Parathyroid adenoma (tissue), 2 donors: ENCODE data around the gene PRRC1.

ENCODE experiments used
- H2AFZ ChIP-seq: fragments of 300-600 bp; sonication (generic); one replicate; pipeline ENCODE4 v1.7.0; 2017; ENCODE audit warnings: antibody characterized with exemption, mild to moderate bottlenecking
- H3K27ac ChIP-seq: fragments of 300-600 bp; sonication (generic); one replicate; pipeline ENCODE4 v1.7.0; 2017
- H3K27me3 ChIP-seq: fragments of 300-600 bp; sonication (generic); one replicate; pipeline ENCODE4 v1.7.0; 2017; ENCODE audit warnings: low read length; ENCODE audit not compliant: control insufficient read depth, insufficient read depth
- H3K36me3 ChIP-seq: fragments of 300-600 bp; sonication (generic); one replicate; pipeline ENCODE4 v1.7.0; 2017; ENCODE audit warnings: low read length; ENCODE audit not compliant: control insufficient read depth, insufficient read depth
- H3K4me1 ChIP-seq: fragments of 300-600 bp; sonication (generic); one replicate; pipeline ENCODE4 v1.7.0; 2017; ENCODE audit warnings: control low read depth
- H3K4me2 ChIP-seq: fragments of 300-600 bp; sonication (generic); one replicate; pipeline ENCODE4 v1.7.0; 2017; ENCODE audit warnings: low read length
- H3K4me3 ChIP-seq: fragments of 300-600 bp; sonication (generic); one replicate; pipeline ENCODE4 v1.7.0; 2017; ENCODE audit warnings: low read depth, low read length
- H3K79me2 ChIP-seq: fragments of 300-600 bp; sonication (generic); one replicate; pipeline ENCODE4 v1.7.0; 2017; ENCODE audit warnings: control low read depth
- H3K9ac ChIP-seq: fragments of 300-600 bp; sonication (generic); one replicate; pipeline ENCODE4 v1.7.0; 2017; ENCODE audit warnings: mild to moderate bottlenecking
- H3K9me3 ChIP-seq: fragments of 300-600 bp; sonication (generic); one replicate; pipeline ENCODE4 v1.7.0; 2017; ENCODE audit warnings: low read length; ENCODE audit not compliant: control insufficient read depth
- CTCF ChIP-seq: fragments of 300-600 bp; sonication (generic); IDR thresholded peaks from one replicate; pipeline ENCODE4 v1.7.0; 2017; ENCODE audit warnings: antibody characterized with exemption, mild to moderate bottlenecking
- donor health status: primary hyperparathyroidism.

The PRRC1 gene

DNA sequence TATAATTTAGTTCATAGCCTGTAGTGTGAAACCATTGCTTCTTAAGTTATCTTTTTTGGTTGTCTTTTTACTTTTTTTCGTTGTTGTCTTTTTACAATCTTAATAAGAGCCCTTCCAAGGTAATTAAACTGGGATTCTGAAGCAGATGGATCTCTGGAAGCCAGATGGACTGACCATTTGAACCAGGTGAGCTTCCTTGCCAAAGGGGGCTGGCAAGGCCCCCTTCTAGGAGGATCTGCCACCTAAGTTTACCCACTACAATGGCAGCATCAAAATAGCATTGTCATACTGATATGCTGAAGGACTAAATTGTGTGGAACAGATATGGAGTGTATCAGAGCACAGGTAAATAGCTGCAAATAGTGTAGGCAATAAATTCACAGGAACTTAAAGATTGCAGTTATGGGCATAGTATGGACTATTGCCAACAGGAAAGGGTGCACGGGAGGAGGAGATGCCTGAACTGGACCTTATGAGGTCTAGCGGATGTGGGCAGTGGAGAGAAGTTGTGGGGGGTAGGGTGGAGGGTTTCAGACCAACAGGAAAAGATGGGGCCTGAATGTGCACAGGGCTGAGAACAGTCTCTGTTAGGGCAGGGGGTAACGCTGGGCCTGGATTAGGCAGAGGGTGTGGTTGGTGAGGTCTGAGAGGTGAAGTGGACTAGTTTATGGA, 69.9 kb downstream of the PRRC1 start:
- no peak overlapping the region for H3K4me2 ChIP-seq
- no peak overlapping the region for H2AFZ ChIP-seq
- H3K27me3 ChIP-seq: no peaks in the 10 kb centered on the region
- no peak overlapping the region for H3K4me3 ChIP-seq
- H3K36me3 ChIP-seq: no peaks in the 10 kb centered on the region
- no peak for TF ChIP-seq CTCF
- H3K9ac ChIP-seq: no peak overlapping the region
- H3K4me1 ChIP-seq: no peaks in the 10 kb centered on the region
- H3K79me2 ChIP-seq: no peaks in the 10 kb centered on the region
- no peak overlapping the region for H3K27ac ChIP-seq
- H3K9me3 ChIP-seq: no peaks in the 10 kb centered on the region

- TF ChIP-seq CTCF: no peak
- Histone ChIP-seq H3K36me3 (no peaks in the 10 kb centered on the region), H3K27ac (no peak overlapping the region), H3K79me2 (no peaks in the 10 kb centered on the region), H3K9me3 (no peaks in the 10 kb centered on the region), H3K4me2 (no peak overlapping the region), H3K27me3 (no peaks in the 10 kb centered on the region), H3K9ac (no peak overlapping the region), H2AFZ (no peak overlapping the region), H3K4me1 (no peaks in the 10 kb centered on the region), H3K4me3 (no peak overlapping the region)
Measured at GRCh38 chr5:127588368-127588767, 70.9 kb downstream of the PRRC1 start.

DNA sequence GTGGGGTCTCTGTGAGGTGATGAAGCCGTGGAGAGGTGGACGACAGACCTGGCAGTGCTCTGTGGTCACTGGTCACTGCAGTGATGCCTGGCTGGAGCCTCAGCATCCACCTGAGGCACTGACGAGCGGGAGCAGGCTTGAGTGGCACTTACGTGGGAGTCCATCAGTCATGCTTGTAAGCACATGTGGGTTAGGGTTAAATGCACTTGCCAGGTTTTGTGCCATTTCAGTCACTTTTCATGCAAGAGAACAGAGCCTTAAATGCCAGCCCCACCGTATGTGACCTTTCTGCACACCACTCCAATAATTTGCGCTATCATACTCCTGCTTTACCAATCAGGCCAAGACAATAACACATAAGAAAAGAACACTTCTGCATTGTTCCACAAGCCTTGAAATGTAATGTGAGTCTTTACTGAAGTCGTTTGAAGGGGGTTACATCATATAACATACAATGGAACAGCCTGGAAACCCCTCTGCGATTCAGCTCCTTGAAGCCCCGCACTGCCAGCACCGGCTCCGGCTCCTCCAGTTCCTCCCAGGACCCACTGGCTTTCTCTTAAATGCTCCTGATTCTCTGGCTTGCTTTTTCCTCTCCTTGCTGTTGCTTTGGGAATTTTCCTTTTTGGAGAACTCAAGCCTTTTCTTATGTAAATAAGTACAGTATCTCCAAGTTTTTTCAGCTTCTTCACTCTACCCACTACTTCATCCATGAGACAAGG, 72.0 kb downstream of the PRRC1 start:
- H3K79me2 ChIP-seq: no peaks in the 10 kb centered on the region
- no peak overlapping the region for H3K9ac ChIP-seq
- TF ChIP-seq CTCF: no peak
- H3K4me3 ChIP-seq: no peak overlapping the region
- H3K9me3 ChIP-seq: no peaks in the 10 kb centered on the region
- H3K36me3 ChIP-seq: no peaks in the 10 kb centered on the region
- no peak overlapping the region for H3K4me2 ChIP-seq
- no peaks in the 10 kb centered on the region for H3K4me1 ChIP-seq
- H3K27me3 ChIP-seq: no peaks in the 10 kb centered on the region
- no peak overlapping the region for H2AFZ ChIP-seq
- no peak overlapping the region for H3K27ac ChIP-seq

- H3K4me1 ChIP-seq: no peaks in the 10 kb centered on the region
- H3K4me2 ChIP-seq: no peak overlapping the region
- no peaks in the 10 kb centered on the region for H3K9me3 ChIP-seq
- H3K79me2 ChIP-seq: no peaks in the 10 kb centered on the region
- no peak overlapping the region for H2AFZ ChIP-seq
- H3K27me3 ChIP-seq: no peaks in the 10 kb centered on the region
- TF ChIP-seq CTCF: no peak
- no peak overlapping the region for H3K4me3 ChIP-seq
- no peak overlapping the region for H3K9ac ChIP-seq
- H3K36me3 ChIP-seq: no peaks in the 10 kb centered on the region
- H3K27ac ChIP-seq: no peak overlapping the region
Measured at GRCh38 chr5:127590156-127590722, 72.8 kb downstream of the PRRC1 start.
